ENCODE data around the gene MORC4. TPM values are rescaled to one million over a fixed set of nuclear protein-coding genes. Genes with fewer than 3 reads are reported as not detected.
"Not testable (repeated sequence)": the region's sequence is repeated elsewhere in the genome, so short reads cannot be mapped to it uniquely, and the experiment has no call there.

Gene MORC4
- total and polyA plus RNA-seq, 8 donors, result 1.3 to 33.8 (median 6.6) TPM

- Histone ChIP-seq H3K4me3 (no peak overlapping the region), H3K9me3 (no peaks in the 10 kb centered on the region), H3K27me3 (no peaks in the 10 kb centered on the region), H3K36me3 (peaks cover 0 to 3% (median 0%) of the 10 kb centered on the region in 4 donors), H3K27ac (no peak overlapping the region), H3K4me1 (no peaks in the 10 kb centered on the region)
- DNase-seq, result no peak
- TF ChIP-seq POLR2AphosphoS5 (IDR thresholded peaks at IDR 0.05), result no peak
- no peak for TF ChIP-seq EP300 (IDR thresholded peaks at IDR 0.05)
- no peak for TF ChIP-seq CTCF (IDR thresholded peaks at IDR 0.05)
- TF ChIP-seq POLR2A (IDR thresholded peaks at IDR 0.05), result no peak
- intact Hi-C loops (cut with DNase I; ENCODE audit: low total_unique reads), result no loop called here
Measured at GRCh38 chrX:106972896-106973295, 27.1 kb downstream of the MORC4 start.

GRCh38 chrX:106966547-106966946, 33.5 kb downstream of the MORC4 start:
- WGBS, 5 donors, result 66 to 100% (median 75%) methylated on average over 2 to 6 of the region's 6 CpGs
- peak in 1 of 2 donors; percentile 26 for DNase-seq
- H3K27me3 ChIP-seq; intact Hi-C loops (cut with DNase I; ENCODE audit: low total_unique reads); H3K27ac ChIP-seq; H3K9me3 ChIP-seq; H3K4me1 ChIP-seq; H3K4me3 ChIP-seq; H3K36me3 ChIP-seq: not testable (repeated sequence)

GRCh38 chrX:106964290-106964689, 35.7 kb downstream of the MORC4 start:
- Histone ChIP-seq H3K27me3 (peaks cover 0 to 8% (median 0%) of the 10 kb centered on the region in 3 donors), H3K27ac (no peak overlapping the region), H3K4me1 (no peaks in the 10 kb centered on the region), H3K9me3 (peaks cover 0 to 7% (median 0%) of the 10 kb centered on the region in 4 donors), H3K4me3 (no peak overlapping the region), H3K36me3 (peaks cover 3 to 17% (median 9%) of the 10 kb centered on the region in 4 donors)
- TF ChIP-seq EP300 (IDR thresholded peaks at IDR 0.05) (no peak), POLR2A (IDR thresholded peaks at IDR 0.05) (no peak)
- 50 to 89% (median 74%) methylated on average over 1 of the region's 1 CpG for WGBS, 5 donors
- intact Hi-C loops (cut with DNase I; ENCODE audit: low total_unique reads), result no loop called here
- no peak for DNase-seq

- no peak overlapping the region for H3K27ac ChIP-seq
- H3K36me3 ChIP-seq, result peaks cover 3 to 17% (median 11%) of the 10 kb centered on the region in 4 donors
- H3K4me1 ChIP-seq, result no peaks in the 10 kb centered on the region
- DNase-seq, result no peak
- peaks cover 0 to 8% (median 0%) of the 10 kb centered on the region in 3 donors for H3K27me3 ChIP-seq
- no peak overlapping the region for H3K4me3 ChIP-seq
- TF ChIP-seq POLR2A (IDR thresholded peaks at IDR 0.05) (no peak), POLR2AphosphoS5 (IDR thresholded peaks at IDR 0.05) (no peak), CTCF (IDR thresholded peaks at IDR 0.05) (no peak), EP300 (IDR thresholded peaks at IDR 0.05) (no peak)
- intact Hi-C loops (cut with DNase I; ENCODE audit: low total_unique reads), result no loop called here
- peaks cover 0 to 7% (median 0%) of the 10 kb centered on the region in 4 donors for H3K9me3 ChIP-seq
Measured at GRCh38 chrX:106963111-106963510, 36.9 kb downstream of the MORC4 start.

- DNase-seq, result peak in 1 of 2 donors; percentile 49
Measured at GRCh38 chrX:106959901-106960300, 40.1 kb downstream of the MORC4 start.

More at GRCh38 chrX:106959901-106960300, 40.1 kb downstream of the MORC4 start:
- no peak overlapping the region for H3K27ac ChIP-seq
- H3K9me3 ChIP-seq, result peaks cover 0 to 7% (median 0%) of the 10 kb centered on the region in 4 donors
- H3K36me3 ChIP-seq, result peaks cover 3 to 25% (median 22%) of the 10 kb centered on the region in 4 donors
- H3K27me3 ChIP-seq, result peaks cover 0 to 4% (median 0%) of the 10 kb centered on the region in 3 donors
- no peaks in the 10 kb centered on the region for H3K4me1 ChIP-seq
- intact Hi-C loops (cut with DNase I; ENCODE audit: low total_unique reads), result no loop called here
- WGBS, 5 donors, result 14 to 82% (median 52%) methylated on average over 1 to 2 of the region's 2 CpGs
- no peak overlapping the region for H3K4me3 ChIP-seq
- no peak for TF ChIP-seq POLR2A (IDR thresholded peaks at IDR 0.05)
- no peak for TF ChIP-seq CTCF (IDR thresholded peaks at IDR 0.05)
- TF ChIP-seq POLR2AphosphoS5 (IDR thresholded peaks at IDR 0.05), result no peak
- TF ChIP-seq EP300 (IDR thresholded peaks at IDR 0.05), result no peak
